Activated naive CD8-positive, alpha-beta T cell treated with anti-CD3 and anti-CD28 coated beads, Interleukin-2, amount 50 U/mL, for 16 hours (primary cell): ENCODE data around the gene PUM1.
"Not testable (repeated sequence)": the region's sequence is repeated elsewhere in the genome, so short reads cannot be mapped to it uniquely, and the experiment has no call there.

Experiments used
- DNase-seq: peaks from one replicate; pipeline ENCODE4 v3.0.0-alpha.2; 2020; ENCODE audit warnings: low read depth, low spot score

Gene PUM1

GRCh38 chr1:30995990-30996612, 69.4 kb downstream of the PUM1 start:
- no peak for DNase-seq

GRCh38 chr1:30991862-30992606, 73.5 kb downstream of the PUM1 start:
- no peak for DNase-seq

GRCh38 chr1:30990591-30990990, 74.9 kb downstream of the PUM1 start:
- DNase-seq = no peak

GRCh38 chr1:30988045-30988444, 77.5 kb downstream of the PUM1 start:
- no peak for DNase-seq

- no peak for DNase-seq
Observed at GRCh38 chr1:30986755-30987154, 78.8 kb downstream of the PUM1 start.

- DNase-seq = no peak
Observed at GRCh38 chr1:30984991-30985503, 80.5 kb downstream of the PUM1 start.

- no peak for DNase-seq
Observed at GRCh38 chr1:30984165-30984889, 81.2 kb downstream of the PUM1 start.

- DNase-seq = no peak
Observed at GRCh38 chr1:30982937-30983336, 82.6 kb downstream of the PUM1 start.

GRCh38 chr1:30982431-30982830, 83.1 kb downstream of the PUM1 start:
- DNase-seq = no peak

GRCh38 chr1:30981172-30981571, 84.3 kb downstream of the PUM1 start:
- DNase-seq = no peak

- no peak for DNase-seq
Observed at GRCh38 chr1:30977511-30977910, 88.0 kb downstream of the PUM1 start.

- DNase-seq = no peak
Observed at GRCh38 chr1:30977105-30977504, 88.4 kb downstream of the PUM1 start.

GRCh38 chr1:30976143-30976542, 89.4 kb downstream of the PUM1 start:
- DNase-seq = no peak

GRCh38 chr1:30975217-30975616, 90.3 kb downstream of the PUM1 start:
- DNase-seq = no peak

- no peak for DNase-seq
Observed at GRCh38 chr1:30974536-30974935, 91.0 kb downstream of the PUM1 start.

GRCh38 chr1:30972349-30972748, 93.2 kb downstream of the PUM1 start:
- not testable (repeated sequence) for DNase-seq

GRCh38 chr1:30971496-30971895, 94.0 kb downstream of the PUM1 start:
- DNase-seq = no peak

- no peak for DNase-seq
Observed at GRCh38 chr1:30969903-30970302, 95.6 kb downstream of the PUM1 start.

- DNase-seq = no peak
Observed at GRCh38 chr1:30968220-30968971, 97.1 kb downstream of the PUM1 start.

- no peak for DNase-seq
Observed at GRCh38 chr1:30966690-30967369, 98.7 kb downstream of the PUM1 start.

- no peak for DNase-seq
Observed at GRCh38 chr1:30965924-30966599, 99.5 kb downstream of the PUM1 start.
